ENCODE results near the gene SFRP5. TPM values are rescaled to one million over a fixed set of nuclear protein-coding genes. Genes with fewer than 3 reads are reported as not detected.

SFRP5 gene
- total RNA-seq, 1 donor from 2014 or later = 0.16 TPM

GRCh38 chr10:97763947-97764346 lies 7.9 kb downstream of the SFRP5 start:
- Mint-ChIP-seq H3K4me3 (ENCODE audit: unreplicated experiment) (no peak overlapping the region), H3K36me3 (ENCODE audit: low read depth, unreplicated experiment) (peaks cover 21% of the 10 kb centered on the region), H3K4me1 (ENCODE audit: low read depth, unreplicated experiment) (peaks cover 24% of the 10 kb centered on the region), H3K27ac (ENCODE audit: unreplicated experiment) (peak overlapping the region; percentile 31), H3K27me3 (ENCODE audit: low read depth, unreplicated experiment) (peaks cover 13% of the 10 kb centered on the region), H3K9me3 (ENCODE audit: unreplicated experiment) (peaks cover 7% of the 10 kb centered on the region)
- Histone ChIP-seq H3K27me3 (ENCODE audit: insufficient read depth, low read length) (no peaks in the 10 kb centered on the region), H3K4me3 (ENCODE audit: insufficient read depth, low read depth, low read length) (no peak overlapping the region), H3K4me2 (ENCODE audit: low read length) (no peak overlapping the region), H3K36me3 (ENCODE audit: insufficient read depth, low read length) (no peaks in the 10 kb centered on the region), H3K9me3 (ENCODE audit: insufficient read depth, low read depth, low read length) (no peaks in the 10 kb centered on the region), H3K4me1 (ENCODE audit: insufficient read depth, low read length) (no peaks in the 10 kb centered on the region), H4K20me1 (ENCODE audit: insufficient read depth, low read length) (peaks cover 18% of the 10 kb centered on the region), H2AFZ (ENCODE audit: low read depth, low read length) (no peak overlapping the region), H3K9ac (ENCODE audit: low read length) (no peak overlapping the region), H3K27ac (ENCODE audit: low read depth, low read length) (no peak overlapping the region), H3K79me2 (ENCODE audit: insufficient read depth, low read length) (no peaks in the 10 kb centered on the region)
- DNase-seq (ENCODE audit: low read depth) (no peak), FAIRE-seq (no peak)
- TF ChIP-seq EZH2 (IDR thresholded peaks at IDR 0.05; ENCODE audit: insufficient read depth, low read length) (no peak), CTCF (IDR thresholded peaks at IDR 0.05; ENCODE audit: insufficient read depth, low read depth, low read length) (no peak)

GRCh38 chr10:97763411-97763810 lies 8.4 kb downstream of the SFRP5 start:
- Mint-ChIP-seq H3K27me3 (ENCODE audit: low read depth, unreplicated experiment) (peaks cover 8% of the 10 kb centered on the region), H3K4me3 (ENCODE audit: unreplicated experiment) (no peak overlapping the region), H3K4me1 (ENCODE audit: low read depth, unreplicated experiment) (peaks cover 24% of the 10 kb centered on the region), H3K9me3 (ENCODE audit: unreplicated experiment) (peaks cover 6% of the 10 kb centered on the region), H3K36me3 (ENCODE audit: low read depth, unreplicated experiment) (peaks cover 20% of the 10 kb centered on the region), H3K27ac (ENCODE audit: unreplicated experiment) (no peak overlapping the region)
- no peak for DNase-seq (ENCODE audit: low read depth)
- Histone ChIP-seq H4K20me1 (ENCODE audit: insufficient read depth, low read length) (peaks cover 18% of the 10 kb centered on the region), H3K4me3 (ENCODE audit: insufficient read depth, low read depth, low read length) (no peak overlapping the region), H3K9ac (ENCODE audit: low read length) (no peak overlapping the region), H3K4me2 (ENCODE audit: low read length) (peak overlapping the region; percentile 11), H3K79me2 (ENCODE audit: insufficient read depth, low read length) (no peaks in the 10 kb centered on the region), H3K9me3 (ENCODE audit: insufficient read depth, low read depth, low read length) (no peaks in the 10 kb centered on the region), H3K27me3 (ENCODE audit: insufficient read depth, low read length) (no peaks in the 10 kb centered on the region), H3K27ac (ENCODE audit: low read depth, low read length) (no peak overlapping the region), H3K36me3 (ENCODE audit: insufficient read depth, low read length) (no peaks in the 10 kb centered on the region), H3K4me1 (ENCODE audit: insufficient read depth, low read length) (no peaks in the 10 kb centered on the region), H2AFZ (ENCODE audit: low read depth, low read length) (no peak overlapping the region)
- no peak for FAIRE-seq
- no peak for TF ChIP-seq CTCF (IDR thresholded peaks at IDR 0.05; ENCODE audit: insufficient read depth, low read depth, low read length)
- no peak for TF ChIP-seq EZH2 (IDR thresholded peaks at IDR 0.05; ENCODE audit: insufficient read depth, low read length)

GRCh38 chr10:97762816-97763215 lies 9.0 kb downstream of the SFRP5 start:
- Histone ChIP-seq H3K4me3 (ENCODE audit: insufficient read depth, low read depth, low read length) (no peak overlapping the region), H4K20me1 (ENCODE audit: insufficient read depth, low read length) (peaks cover 14% of the 10 kb centered on the region), H3K27me3 (ENCODE audit: insufficient read depth, low read length) (no peaks in the 10 kb centered on the region), H2AFZ (ENCODE audit: low read depth, low read length) (no peak overlapping the region), H3K4me2 (ENCODE audit: low read length) (peak overlapping the region; percentile 11), H3K4me1 (ENCODE audit: insufficient read depth, low read length) (no peaks in the 10 kb centered on the region), H3K36me3 (ENCODE audit: insufficient read depth, low read length) (no peaks in the 10 kb centered on the region), H3K79me2 (ENCODE audit: insufficient read depth, low read length) (no peaks in the 10 kb centered on the region), H3K27ac (ENCODE audit: low read depth, low read length) (no peak overlapping the region), H3K9ac (ENCODE audit: low read length) (no peak overlapping the region), H3K9me3 (ENCODE audit: insufficient read depth, low read depth, low read length) (no peaks in the 10 kb centered on the region)
- H3K9me3 Mint-ChIP-seq (ENCODE audit: unreplicated experiment) = peaks cover 2% of the 10 kb centered on the region
- H3K4me1 Mint-ChIP-seq (ENCODE audit: low read depth, unreplicated experiment) = peaks cover 24% of the 10 kb centered on the region
- DNase-seq (ENCODE audit: low read depth) (peak; percentile 2), FAIRE-seq (no peak)
- TF ChIP-seq EZH2 (IDR thresholded peaks at IDR 0.05; ENCODE audit: insufficient read depth, low read length) (no peak), CTCF (IDR thresholded peaks at IDR 0.05; ENCODE audit: insufficient read depth, low read depth, low read length) (no peak)
- peaks cover 2% of the 10 kb centered on the region for H3K27me3 Mint-ChIP-seq (ENCODE audit: low read depth, unreplicated experiment)
- no peak overlapping the region for H3K4me3 Mint-ChIP-seq (ENCODE audit: unreplicated experiment)
- no peak overlapping the region for H3K27ac Mint-ChIP-seq (ENCODE audit: unreplicated experiment)
- peaks cover 14% of the 10 kb centered on the region for H3K36me3 Mint-ChIP-seq (ENCODE audit: low read depth, unreplicated experiment)

Data from astrocyte (in vitro differentiated cells and primary cell).